Motor neuron (in vitro differentiated cells): ENCODE results near the gene TMEM19. TPM values are rescaled to one million over a fixed set of nuclear protein-coding genes. Genes with fewer than 3 reads are reported as not detected.

ENCODE experiments used
- total RNA-seq, 8 experiments: library from RNA; unstranded; fragments of 300-600 nt; gene quantifications; 2 replicates each; pipeline versions ENCODE4 v1.2.3 to v1.2.4, GENCODE V29; 2022

Gene TMEM19
- total RNA-seq, 8 experiments from 2014 or later: 6.8 to 18.6 (median 10.5) TPM

Other genes with a start within 250 kb of the TMEM19 start
- gene LGR5, start 246.3 kb upstream of the TMEM19 start, total RNA-seq: 1 to 10 TPM in 1 of 8 experiments, under 1 TPM in 5, not detected in 2; 0.24 to 3.1 (median 0.31) TPM
- 10 to 100 TPM; 16.8 to 63.4 (median 27.9) TPM for gene ZFC3H1, start 22.2 kb upstream of the TMEM19 start, total RNA-seq
- gene THAP2, start 21.8 kb upstream of the TMEM19 start, total RNA-seq: 10 to 100 TPM in 5 of 8 experiments, 1 to 10 TPM in 3; 4.7 to 17.0 (median 12.9) TPM
- 10 to 100 TPM; 20.0 to 55.1 (median 41.0) TPM for gene RAB21, start 68.8 kb downstream of the TMEM19 start, total RNA-seq
- 10 to 100 TPM; 10.1 to 54.4 (median 29.5) TPM for gene TBC1D15, start 153.7 kb downstream of the TMEM19 start, total RNA-seq